ENCODE data around the gene RHOV.

The RHOV gene

GRCh38 chr15:40845036-40845435 is 29.0 kb downstream of the RHOV start:
- DNase-seq (ENCODE audit: low read depth): no peak

- DNase-seq (ENCODE audit: low read depth): no peak
Observed at GRCh38 chr15:40844696-40845030, 29.4 kb downstream of the RHOV start.

GRCh38 chr15:40843885-40844695 is 29.9 kb downstream of the RHOV start, which contains the start of gene SPINT1:
TSS of gene SPINT1 (plus strand) at chr15:40844048. CDS start at chr15:40844555, 507 bp downstream.
- no peak for DNase-seq (ENCODE audit: low read depth)

GRCh38 chr15:40843261-40843884 is 30.7 kb downstream of the RHOV start:
- DNase-seq (ENCODE audit: low read depth): no peak

GRCh38 chr15:40841741-40842140 is 32.3 kb downstream of the RHOV start:
- no peak for DNase-seq (ENCODE audit: low read depth)

- no peak for DNase-seq (ENCODE audit: low read depth)
Observed at GRCh38 chr15:40838756-40839155, 35.3 kb downstream of the RHOV start.

GRCh38 chr15:40836020-40836419 is 38.0 kb downstream of the RHOV start:
- no peak for DNase-seq (ENCODE audit: low read depth)

- no peak for DNase-seq (ENCODE audit: low read depth)
Observed at GRCh38 chr15:40832903-40833302, 41.1 kb downstream of the RHOV start.

- DNase-seq (ENCODE audit: low read depth): no peak
Observed at GRCh38 chr15:40831861-40832260, 42.2 kb downstream of the RHOV start.

- no peak for DNase-seq (ENCODE audit: low read depth)
Observed at GRCh38 chr15:40830884-40831283, 43.1 kb downstream of the RHOV start.

- DNase-seq (ENCODE audit: low read depth): no peak
Observed at GRCh38 chr15:40829115-40829514, 44.9 kb downstream of the RHOV start.

GRCh38 chr15:40828447-40829036 is 45.5 kb downstream of the RHOV start, which contains the start of gene PPP1R14D:
TSS of gene PPP1R14D (minus strand) at chr15:40828708. CDS start at chr15:40828641, 67 bp downstream.
- DNase-seq (ENCODE audit: low read depth): no peak

- peak; percentile 64 for DNase-seq (ENCODE audit: low read depth)
Observed at GRCh38 chr15:40826423-40827075, 47.5 kb downstream of the RHOV start.

GRCh38 chr15:40825661-40826422 is 48.2 kb downstream of the RHOV start:
- peak; percentile 89 for DNase-seq (ENCODE audit: low read depth)

- DNase-seq (ENCODE audit: low read depth): peak; percentile 30
Observed at GRCh38 chr15:40823572-40824343, 50.3 kb downstream of the RHOV start.
